PFSK-1 (cell line): ENCODE data around the gene NDUFA12.
A peak's percentile ranks its signal among the peaks of the same experiment; 100 is the strongest.

ENCODE experiments used
- POLR2AphosphoS5 ChIP-seq: IDR thresholded peaks from 2 replicates; pipeline ENCODE4 v1.6.1; 2012; ENCODE audit warnings: low read depth, mild to moderate bottlenecking, control low read depth, low read length, moderate library complexity
- REST ChIP-seq, 2 experiments: IDR thresholded peaks; 2 replicates each; pipeline versions ENCODE4 v1.6.1 to v1.8.0; 2011 to 2012; ENCODE audit warnings: low read depth in 2 of 2, low read length in 2 of 2, control low read depth in 1 of 2, inconsistent platforms in 1 of 2, mild to moderate bottlenecking in 1 of 2, moderate library complexity in 1 of 2; ENCODE audit not compliant: insufficient read depth in 1 of 2

GRCh38 chr12:95003213-95003920 is at the start of gene NDUFA12:
- TF ChIP-seq REST (IDR thresholded peaks at IDR 0.05; ENCODE audit: insufficient read depth in 1 of 2, low read depth in 2 of 2, low read length in 2 of 2): no peak; a peak in 1 of 4 replicates
- TF ChIP-seq POLR2AphosphoS5: peak; percentile 98
